A673 (cell line): ENCODE data around the gene MBD5. TPM values are rescaled to one million over a fixed set of nuclear protein-coding genes. Genes with fewer than 3 reads are reported as not detected.

Experiments used
- BruUV-seq: library from RNA; stranded (reverse); fragments of 400-500 nt; replicated peaks from 2 replicates; lab custom pipeline; 2021; lab: Mats Ljungman, UMichigan
- CTCF ChIA-PET: fragments of 300-600 bp; sonication (Branson Sonifier 250); formaldehyde crosslinking; loops from one replicate; lab custom pipeline; 2022; ENCODE audit warnings: antibody characterized with exemption; lab: Charles Lee
- POLR2A ChIA-PET: fragments of 300-600 bp; sonication (Branson Sonifier 250); formaldehyde crosslinking; loops from one replicate; lab custom pipeline; 2022; ENCODE audit warnings: antibody characterized with exemption; ENCODE audit not compliant: low non-redundant PET; lab: Charles Lee
- DNase-seq: peaks from one replicate; pipeline ENCODE4 v3.0.0-alpha.2; 2015; ENCODE audit warnings: low spot score
- H3K27ac ChIP-seq: fragments of 200-600 bp; sonication (generic); 2 replicates; pipeline ENCODE4 v1.5.1; 2016; ENCODE audit warnings: mixed run types, low read depth, mild to moderate bottlenecking, mixed read lengths, antibody characterized with exemption, low read length; ENCODE audit not compliant: poor library complexity, severe bottlenecking
- H3K27me3 ChIP-seq: fragments of 200-600 bp; sonication (generic); replicated peaks from 2 replicates; pipeline ENCODE4 v1.6.1; 2017; ENCODE audit warnings: mixed run types, low read depth, mild to moderate bottlenecking, mixed read lengths, antibody characterized with exemption, low read length; ENCODE audit not compliant: insufficient read depth, poor library complexity
- H3K36me3 ChIP-seq: fragments of 200-600 bp; sonication (generic); 2 replicates; pipeline ENCODE4 v1.6.1; 2016; ENCODE audit warnings: mixed run types, mild to moderate bottlenecking, mixed read lengths, antibody characterized with exemption, low read length; ENCODE audit not compliant: insufficient read depth, poor library complexity, severe bottlenecking
- H3K4me1 ChIP-seq: fragments of 200-600 bp; sonication (generic); 2 replicates; pipeline ENCODE4 v1.6.1; 2017; ENCODE audit warnings: mixed run types, mild to moderate bottlenecking, mixed read lengths, antibody characterized with exemption, low read length; ENCODE audit not compliant: insufficient read depth, poor library complexity, severe bottlenecking
- H3K4me3 ChIP-seq: fragments of 200-600 bp; sonication (generic); 2 replicates; pipeline ENCODE4 v1.5.1; 2016; ENCODE audit warnings: low read depth, mixed run types, mild to moderate bottlenecking, mixed read lengths, low read length; ENCODE audit not compliant: poor library complexity, severe bottlenecking
- H3K9me3 ChIP-seq: fragments of 200-600 bp; sonication (generic); 2 replicates; pipeline ENCODE4 v1.6.1; 2016; ENCODE audit warnings: mixed run types, low read depth, mild to moderate bottlenecking, mixed read lengths, antibody characterized with exemption, low read length; ENCODE audit not compliant: poor library complexity, severe bottlenecking
- EZH2 ChIP-seq: fragments of 200-600 bp; sonication (generic); IDR thresholded peaks from 2 replicates; pipeline ENCODE4 v1.6.1; 2017; ENCODE audit warnings: borderline replicate concordance, low read depth, mild to moderate bottlenecking, mixed read lengths, antibody characterized with exemption, low read length; ENCODE audit not compliant: poor library complexity, severe bottlenecking
- intact Hi-C: fragments of 100-400 bp; cut with micrococcal nuclease; formaldehyde crosslinking; loops from one replicate; pipeline ENCODE4 v1.10.0; 2022; ENCODE audit not compliant: unreplicated experiment
- total RNA-seq: library from RNA; stranded (reverse); gene quantifications from 2 replicates; pipeline ENCODE4 v1.2.3, GENCODE V29; 2021
- TF ChIP-seq, protein P1 (sequence below): fragments of 300-800, 200-600 bp; sonication (generic); conservative IDR thresholded peaks from 2 replicates; pipeline ENCODE4 v1.5.1; 2017; ENCODE audit warnings: low read depth, mild to moderate bottlenecking, antibody characterized with exemption, low read length, moderate library complexity, mixed read lengths

The MBD5 gene
- total RNA-seq, 1 experiment from 2014 or later = 32.4 TPM

DNA sequence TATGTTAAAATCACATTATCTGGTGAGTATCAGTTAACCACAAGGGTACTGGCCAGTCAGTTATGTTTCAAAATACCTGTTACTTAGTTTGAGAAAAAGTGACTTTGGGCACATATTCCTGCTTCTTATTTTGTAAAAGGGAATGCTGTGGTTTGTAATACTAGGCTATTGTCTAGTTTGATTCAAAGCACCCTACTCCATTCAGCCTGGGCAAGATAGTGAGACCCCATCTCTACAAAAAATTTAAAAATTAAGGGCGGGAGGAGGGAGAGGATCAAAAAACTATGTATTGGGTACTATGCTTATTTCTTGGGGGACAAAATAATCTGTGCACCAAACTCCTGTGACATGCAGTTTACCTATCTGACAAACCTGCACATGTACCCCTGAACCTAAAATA is 18.9 kb downstream of the MBD5 start:
- Histone ChIP-seq H3K36me3 (no peaks in the 10 kb centered on the region), H3K27ac (no peak overlapping the region), H3K4me1 (no peaks in the 10 kb centered on the region), H3K27me3 (no peaks in the 10 kb centered on the region), H3K4me3 (no peak overlapping the region), H3K9me3 (no peaks in the 10 kb centered on the region)
- BruUV-seq = no TSS peak
- TF ChIP-seq, protein P1, sequence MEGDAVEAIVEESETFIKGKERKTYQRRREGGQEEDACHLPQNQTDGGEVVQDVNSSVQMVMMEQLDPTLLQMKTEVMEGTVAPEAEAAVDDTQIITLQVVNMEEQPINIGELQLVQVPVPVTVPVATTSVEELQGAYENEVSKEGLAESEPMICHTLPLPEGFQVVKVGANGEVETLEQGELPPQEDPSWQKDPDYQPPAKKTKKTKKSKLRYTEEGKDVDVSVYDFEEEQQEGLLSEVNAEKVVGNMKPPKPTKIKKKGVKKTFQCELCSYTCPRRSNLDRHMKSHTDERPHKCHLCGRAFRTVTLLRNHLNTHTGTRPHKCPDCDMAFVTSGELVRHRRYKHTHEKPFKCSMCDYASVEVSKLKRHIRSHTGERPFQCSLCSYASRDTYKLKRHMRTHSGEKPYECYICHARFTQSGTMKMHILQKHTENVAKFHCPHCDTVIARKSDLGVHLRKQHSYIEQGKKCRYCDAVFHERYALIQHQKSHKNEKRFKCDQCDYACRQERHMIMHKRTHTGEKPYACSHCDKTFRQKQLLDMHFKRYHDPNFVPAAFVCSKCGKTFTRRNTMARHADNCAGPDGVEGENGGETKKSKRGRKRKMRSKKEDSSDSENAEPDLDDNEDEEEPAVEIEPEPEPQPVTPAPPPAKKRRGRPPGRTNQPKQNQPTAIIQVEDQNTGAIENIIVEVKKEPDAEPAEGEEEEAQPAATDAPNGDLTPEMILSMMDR = no peak
- no peak for TF ChIP-seq EZH2
- no peak for DNase-seq
- intact Hi-C loops = no loop called here
- CTCF ChIA-PET = no interaction called here
- POLR2A ChIA-PET = no interaction called here

DNA sequence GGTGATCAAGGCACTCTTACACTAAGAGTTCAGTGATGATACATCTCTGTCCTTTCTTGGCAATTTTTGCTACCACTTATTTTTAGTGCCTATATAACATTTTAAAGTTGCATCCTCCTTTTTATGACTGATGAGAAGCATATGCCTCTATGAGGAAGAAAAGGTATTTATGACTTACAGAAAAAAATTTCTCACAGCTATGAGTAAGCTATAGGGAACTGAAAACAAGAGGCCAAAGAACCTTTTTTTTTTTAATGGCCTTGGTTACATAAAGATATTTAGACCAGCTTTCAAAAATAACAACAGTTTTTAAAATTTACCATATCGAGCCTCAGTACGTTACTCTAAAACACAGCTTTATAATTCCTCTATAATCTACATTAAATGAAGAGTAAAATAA is 21.3 kb downstream of the MBD5 start:
- intact Hi-C loops = no loop called here
- POLR2A ChIA-PET = no interaction called here
- DNase-seq = no peak
- no TSS peak for BruUV-seq
- Histone ChIP-seq H3K27me3 (no peaks in the 10 kb centered on the region), H3K27ac (no peak overlapping the region), H3K9me3 (no peaks in the 10 kb centered on the region), H3K4me3 (no peak overlapping the region), H3K36me3 (no peaks in the 10 kb centered on the region), H3K4me1 (no peaks in the 10 kb centered on the region)
- TF ChIP-seq, protein P1 = no peak
- no peak for TF ChIP-seq EZH2
- CTCF ChIA-PET = no interaction called here

DNA sequence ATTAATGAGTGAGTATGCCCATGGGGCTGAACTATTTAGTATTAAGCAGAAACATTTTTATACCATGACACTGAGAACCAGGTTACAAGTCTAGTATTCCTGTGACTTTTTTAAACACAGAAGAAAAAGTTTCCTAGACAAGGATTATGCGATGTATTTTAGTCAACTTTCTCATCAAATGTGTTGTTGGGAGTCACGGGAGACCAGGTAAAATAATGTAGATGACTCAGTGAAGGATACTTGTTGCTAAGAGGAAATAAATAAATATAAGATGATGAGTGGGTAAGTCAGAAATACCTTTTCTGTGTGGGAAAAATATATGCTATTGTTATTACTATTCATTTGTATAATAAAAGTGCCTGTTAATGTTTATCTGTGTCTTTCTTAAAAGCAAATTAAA is 23.4 kb downstream of the MBD5 start:
- H3K27me3 ChIP-seq = no peaks in the 10 kb centered on the region
- no TSS peak for BruUV-seq
- DNase-seq = no peak
- no peaks in the 10 kb centered on the region for H3K9me3 ChIP-seq
- no peaks in the 10 kb centered on the region for H3K4me1 ChIP-seq
- intact Hi-C loops = no loop called here
- H3K4me3 ChIP-seq = no peak overlapping the region
- no peak for TF ChIP-seq EZH2
- TF ChIP-seq, protein P1 = no peak
- POLR2A ChIA-PET = interaction anchor here (0.6 kb wide), 1 partner anchor 59 kb away, joined by 3 read pairs; no protein-coding TSS in a partner anchor
- no peaks in the 10 kb centered on the region for H3K36me3 ChIP-seq
- CTCF ChIA-PET = no interaction called here
- H3K27ac ChIP-seq = no peak overlapping the region
